HFF-Myc (cell line): ENCODE measurements around the gene MFSD1.

Source experiments
- DNase-seq: peaks from one replicate; pipeline ENCODE4 v3.0.0-alpha.2; 2011; ENCODE audit warnings: low read depth; ENCODE audit errors: extremely low read depth
- H3K4me3 ChIP-seq: replicated peaks from 2 replicates; pipeline ENCODE4 v1.5.1; 2011; ENCODE audit warnings: low read depth, mild to moderate bottlenecking, control low read depth, low read length
- TF ChIP-seq, protein P1 (sequence below): IDR thresholded peaks from 2 replicates; pipeline ENCODE4 v1.5.1; 2012; ENCODE audit warnings: mild to moderate bottlenecking, low read depth, low read length, control low read depth; ENCODE audit errors: missing control alignments

MFSD1 gene

DNA sequence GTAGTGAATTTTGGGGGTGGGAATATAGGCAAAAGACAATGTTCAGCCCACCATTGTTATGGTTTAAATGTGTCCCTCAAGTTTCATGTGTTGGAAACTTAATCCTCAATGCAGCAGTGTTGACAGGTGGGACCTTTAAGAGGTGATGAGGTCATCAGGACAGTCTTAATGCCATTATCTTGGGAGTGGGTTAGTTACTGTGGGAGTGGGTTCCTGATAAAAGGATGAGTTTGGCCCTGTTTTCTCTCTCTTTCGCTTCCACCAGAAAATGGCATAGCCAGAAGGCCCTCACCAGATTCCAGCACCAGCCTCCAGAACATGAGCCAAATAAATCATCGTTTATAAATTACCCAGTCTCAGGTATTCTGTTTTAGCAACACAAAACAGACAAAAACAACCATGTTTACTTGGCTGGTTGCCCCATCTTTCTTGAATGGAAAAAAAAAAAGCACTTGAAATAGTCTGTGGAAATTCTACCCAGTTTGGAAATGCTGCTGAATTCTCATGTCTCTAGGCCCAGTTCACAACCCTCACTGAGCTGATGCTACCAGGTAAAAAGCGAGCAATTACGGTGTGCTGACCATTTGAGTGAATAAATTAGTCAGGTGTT, 31.0 kb upstream of the MFSD1 start:
- TF ChIP-seq, protein P1, sequence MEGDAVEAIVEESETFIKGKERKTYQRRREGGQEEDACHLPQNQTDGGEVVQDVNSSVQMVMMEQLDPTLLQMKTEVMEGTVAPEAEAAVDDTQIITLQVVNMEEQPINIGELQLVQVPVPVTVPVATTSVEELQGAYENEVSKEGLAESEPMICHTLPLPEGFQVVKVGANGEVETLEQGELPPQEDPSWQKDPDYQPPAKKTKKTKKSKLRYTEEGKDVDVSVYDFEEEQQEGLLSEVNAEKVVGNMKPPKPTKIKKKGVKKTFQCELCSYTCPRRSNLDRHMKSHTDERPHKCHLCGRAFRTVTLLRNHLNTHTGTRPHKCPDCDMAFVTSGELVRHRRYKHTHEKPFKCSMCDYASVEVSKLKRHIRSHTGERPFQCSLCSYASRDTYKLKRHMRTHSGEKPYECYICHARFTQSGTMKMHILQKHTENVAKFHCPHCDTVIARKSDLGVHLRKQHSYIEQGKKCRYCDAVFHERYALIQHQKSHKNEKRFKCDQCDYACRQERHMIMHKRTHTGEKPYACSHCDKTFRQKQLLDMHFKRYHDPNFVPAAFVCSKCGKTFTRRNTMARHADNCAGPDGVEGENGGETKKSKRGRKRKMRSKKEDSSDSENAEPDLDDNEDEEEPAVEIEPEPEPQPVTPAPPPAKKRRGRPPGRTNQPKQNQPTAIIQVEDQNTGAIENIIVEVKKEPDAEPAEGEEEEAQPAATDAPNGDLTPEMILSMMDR, result no peak
- H3K4me3 ChIP-seq, result no peak overlapping the region
- no peak for DNase-seq

DNA sequence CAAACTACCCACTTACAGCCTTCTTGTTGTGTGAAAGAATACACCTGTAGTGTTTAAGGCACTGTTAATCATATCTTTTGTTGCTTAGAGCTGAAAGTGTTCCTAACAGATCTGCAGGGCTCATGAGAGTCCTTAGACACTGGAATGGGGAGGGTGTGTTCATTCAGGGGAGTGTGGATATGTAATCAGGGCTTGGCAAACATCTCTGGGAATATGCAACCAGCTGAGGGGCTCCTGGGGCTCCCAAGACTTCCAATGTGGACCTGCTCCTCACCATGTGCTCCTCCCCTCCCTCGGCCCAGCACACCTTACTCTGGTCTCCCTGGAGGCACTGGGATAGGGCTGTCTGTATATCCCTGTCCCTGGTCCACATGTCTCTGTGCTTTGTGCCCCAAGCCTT, 30.3 kb upstream of the MFSD1 start:
- DNase-seq, result no peak
- no peak overlapping the region for H3K4me3 ChIP-seq
- TF ChIP-seq, protein P1, result no peak

DNA sequence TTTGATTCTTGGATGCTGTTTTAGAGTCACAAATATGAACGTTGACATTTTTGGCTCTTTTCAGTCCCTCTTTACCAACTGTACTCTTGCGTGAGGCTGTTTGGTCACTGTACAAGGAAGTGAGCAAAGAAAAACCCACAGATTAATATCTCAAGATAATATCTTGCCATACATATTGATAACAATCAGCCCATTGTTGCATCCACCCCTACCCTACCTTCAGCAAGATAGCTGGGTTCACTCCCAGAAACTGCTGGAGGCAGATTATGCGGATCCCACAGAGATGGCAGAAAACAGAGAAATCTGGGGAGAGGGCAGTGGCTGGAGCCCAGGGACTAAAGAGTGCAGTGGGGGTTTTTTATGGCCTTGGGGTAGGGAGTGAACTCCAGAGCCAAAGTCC, 29.9 kb upstream of the MFSD1 start:
- TF ChIP-seq, protein P1, result no peak
- no peak for DNase-seq
- H3K4me3 ChIP-seq, result no peak overlapping the region

DNA sequence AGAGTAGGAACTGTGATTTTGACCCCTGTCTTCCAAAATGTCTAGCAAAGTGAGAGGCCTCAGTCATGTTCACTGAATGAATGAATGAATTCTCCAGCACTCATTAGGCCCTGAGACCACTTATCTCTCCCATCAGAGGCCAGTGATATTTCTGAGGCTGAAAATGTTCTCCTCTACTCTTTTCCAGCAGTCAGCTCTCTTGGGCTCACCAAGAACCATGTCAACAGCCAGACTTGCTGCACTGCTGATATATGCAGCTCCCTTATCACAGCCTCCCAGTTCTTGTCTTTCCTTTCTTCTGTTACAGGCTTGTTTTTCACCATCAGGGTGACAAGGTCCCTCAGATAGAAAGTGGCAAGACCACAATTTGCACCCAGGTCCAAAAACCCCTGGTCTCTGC, 28.7 kb upstream of the MFSD1 start:
- DNase-seq, result no peak
- TF ChIP-seq, protein P1, result no peak
- no peak overlapping the region for H3K4me3 ChIP-seq

DNA sequence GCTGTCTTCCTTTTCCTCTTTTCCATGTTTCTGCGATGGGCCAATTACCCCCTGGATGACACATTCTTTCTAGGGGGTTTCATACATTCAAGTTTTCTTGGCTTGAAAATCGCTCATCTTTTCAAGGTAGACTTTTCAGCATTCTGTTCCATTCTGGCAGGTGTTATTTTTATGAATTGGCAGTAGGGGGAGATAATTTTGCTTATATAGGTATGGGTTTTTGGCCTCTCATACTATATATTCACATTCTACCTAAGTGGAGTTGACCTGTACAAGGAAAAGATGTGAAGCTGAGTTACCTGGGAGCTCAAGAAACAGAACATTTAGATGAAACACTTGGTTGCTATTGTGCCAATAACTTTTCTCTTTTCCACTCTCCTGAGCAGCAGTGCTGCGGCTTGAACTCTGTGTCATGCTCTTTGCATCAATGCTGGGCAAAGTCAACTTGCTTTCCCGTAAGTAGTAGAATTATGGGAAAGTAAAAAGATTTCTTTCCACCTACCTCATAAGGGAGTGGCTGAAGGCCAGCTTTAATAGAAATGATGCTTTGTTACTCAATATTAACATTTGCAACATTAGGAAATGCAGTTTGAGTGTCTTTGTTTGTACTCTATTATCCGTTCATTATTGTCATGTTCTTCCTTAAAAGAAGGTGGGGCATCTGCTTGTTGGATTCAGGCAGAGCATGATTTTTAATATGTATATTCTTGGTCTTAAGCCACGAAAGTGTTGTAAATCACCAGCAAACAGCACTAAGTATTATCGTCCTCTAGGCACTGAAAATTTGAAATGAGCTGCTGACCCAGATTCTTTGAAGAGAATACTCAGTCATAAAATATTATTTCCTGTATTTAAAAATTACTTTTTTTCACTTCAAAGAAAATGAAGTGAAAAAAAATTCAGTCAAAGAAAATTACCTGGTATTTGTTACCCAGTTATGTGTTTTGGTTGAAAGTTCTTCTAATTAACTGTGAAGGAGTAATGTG, 27.7 kb upstream of the MFSD1 start:
- TF ChIP-seq, protein P1, result no peak

DNA sequence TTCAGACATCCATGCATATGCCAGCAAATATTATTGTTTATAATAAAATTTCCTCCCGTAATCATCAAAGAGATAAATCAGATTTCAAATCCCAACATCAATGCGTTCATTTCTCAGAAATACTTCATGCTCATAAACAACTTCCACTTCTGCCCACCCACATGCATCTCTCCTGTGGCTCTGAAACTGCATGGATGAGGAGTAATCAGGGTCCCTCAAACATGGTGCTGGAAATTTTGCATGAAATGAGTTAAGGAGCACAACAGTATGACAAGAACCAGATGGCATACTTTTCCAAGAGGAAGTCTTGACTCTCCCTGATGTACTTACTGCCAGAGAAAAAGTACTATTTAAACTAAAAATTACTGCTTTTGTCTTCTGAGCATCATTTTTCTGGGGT, 26.9 kb upstream of the MFSD1 start:
- no peak for DNase-seq
- no peak overlapping the region for H3K4me3 ChIP-seq
- TF ChIP-seq, protein P1, result no peak

More for the DNA sequence above, 27.7 kb upstream of the MFSD1 start:
- H3K4me3 ChIP-seq, result no peak overlapping the region
- DNase-seq, result no peak
